22Rv1 (cell line): Measurements from ENCODE around the gene ZNF778.

Source experiments
- CTCF ChIP-seq: fragments of 450-650 bp; IDR thresholded peaks from 2 replicates; pipeline ENCODE4 v1.5.1; 2017; ENCODE audit warnings: mild to moderate bottlenecking
- ZFX ChIP-seq: fragments of 450-650 bp; IDR thresholded peaks from 2 replicates; pipeline ENCODE4 v1.6.1; 2017; ENCODE audit warnings: antibody characterized with exemption, borderline replicate concordance

DNA sequence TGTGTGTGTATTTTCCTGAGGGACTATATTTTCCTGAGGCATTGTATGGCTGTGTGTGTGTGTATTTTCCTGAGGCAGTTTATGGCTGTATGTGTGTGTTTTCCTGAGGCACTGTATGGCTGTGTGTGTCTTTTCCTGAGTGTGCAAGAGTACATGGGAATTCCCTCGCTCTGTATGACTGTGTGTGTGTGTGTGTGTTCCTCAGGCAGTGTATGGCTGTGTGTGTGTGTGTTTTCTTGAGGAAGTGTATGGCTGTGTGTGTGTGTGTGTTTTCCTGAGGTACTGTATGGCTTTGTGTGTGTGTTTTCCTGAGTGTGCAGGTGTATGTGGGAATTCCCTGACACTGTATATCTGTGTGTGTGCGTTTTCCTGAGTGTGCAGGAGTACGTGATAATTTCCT lies 4.1 kb downstream of the ZNF778 start:
- no peak for TF ChIP-seq CTCF
- no peak for TF ChIP-seq ZFX
